GM19025 (cell line): ENCODE results near the gene OR56A4.

Experiments used
- ATAC-seq: cut with Tn5 transposase; IDR thresholded peaks from one replicate; pipeline ENCODE4 v1.9.1; 2021; ENCODE audit warnings: mild to moderate bottlenecking, low read depth, moderate library complexity; ENCODE audit not compliant: unreplicated experiment

The OR56A4 gene, protein sequence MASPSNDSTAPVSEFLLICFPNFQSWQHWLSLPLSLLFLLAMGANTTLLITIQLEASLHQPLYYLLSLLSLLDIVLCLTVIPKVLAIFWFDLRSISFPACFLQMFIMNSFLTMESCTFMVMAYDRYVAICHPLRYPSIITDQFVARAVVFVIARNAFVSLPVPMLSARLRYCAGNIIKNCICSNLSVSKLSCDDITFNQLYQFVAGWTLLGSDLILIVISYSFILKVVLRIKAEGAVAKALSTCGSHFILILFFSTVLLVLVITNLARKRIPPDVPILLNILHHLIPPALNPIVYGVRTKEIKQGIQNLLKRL

GRCh38 chr11:6006846-6007245, at the start of gene OR56A4:
Gene OR56A4 (minus strand): TSS chr11:6006946. CDS start chr11:6002992, 3,954 bp downstream.
- ATAC-seq: no peak

DNA sequence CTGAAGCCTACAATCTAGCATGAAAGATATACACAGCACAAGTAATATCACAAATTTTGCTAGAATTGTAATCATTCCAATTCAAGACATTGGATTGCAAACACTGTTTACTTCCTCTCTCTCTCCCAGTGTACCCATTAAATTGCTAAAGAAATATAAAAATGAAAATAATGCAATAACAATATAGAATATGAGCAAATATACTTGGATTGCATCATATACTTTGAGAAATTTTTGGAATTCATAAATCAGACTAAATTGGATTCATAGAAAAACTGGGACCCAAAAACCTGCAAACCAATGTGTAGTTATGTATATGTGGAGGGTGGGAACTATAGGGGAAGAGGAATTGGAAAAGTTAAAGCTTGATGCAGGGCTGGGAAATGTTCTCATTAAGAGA, 48.8 kb upstream of the OR56A4 start:
- ATAC-seq: no peak

GRCh38 chr11:6052374-6052773, 45.6 kb upstream of the OR56A4 start:
- ATAC-seq: no peak

DNA sequence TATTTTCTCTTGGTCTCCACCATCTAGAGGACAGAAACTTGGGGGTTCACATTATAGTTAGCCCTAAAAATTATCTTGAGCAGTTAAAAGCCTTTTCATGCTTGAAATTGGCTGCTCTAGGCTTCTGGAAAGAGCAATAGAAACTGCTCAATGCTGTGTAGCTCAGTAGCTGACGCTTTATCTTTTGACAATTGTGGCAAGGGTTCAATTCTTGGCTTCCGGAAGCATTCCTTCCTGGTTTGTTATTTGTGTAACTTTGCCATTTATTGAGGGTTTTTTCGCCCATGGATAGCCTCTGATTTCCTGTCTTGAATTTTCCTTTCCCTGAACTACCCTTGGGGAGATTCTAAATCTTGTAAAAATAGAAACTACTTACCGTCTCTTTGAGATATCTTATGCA, 34.1 kb upstream of the OR56A4 start:
- ATAC-seq: no peak

GRCh38 chr11:6030708-6031405, 24.1 kb upstream of the OR56A4 start, which contains the start of gene OR56A1:
Gene OR56A1 (minus strand): TSS chr11:6030758. CDS start chr11:6027692, 3,066 bp downstream.
- no peak for ATAC-seq

DNA sequence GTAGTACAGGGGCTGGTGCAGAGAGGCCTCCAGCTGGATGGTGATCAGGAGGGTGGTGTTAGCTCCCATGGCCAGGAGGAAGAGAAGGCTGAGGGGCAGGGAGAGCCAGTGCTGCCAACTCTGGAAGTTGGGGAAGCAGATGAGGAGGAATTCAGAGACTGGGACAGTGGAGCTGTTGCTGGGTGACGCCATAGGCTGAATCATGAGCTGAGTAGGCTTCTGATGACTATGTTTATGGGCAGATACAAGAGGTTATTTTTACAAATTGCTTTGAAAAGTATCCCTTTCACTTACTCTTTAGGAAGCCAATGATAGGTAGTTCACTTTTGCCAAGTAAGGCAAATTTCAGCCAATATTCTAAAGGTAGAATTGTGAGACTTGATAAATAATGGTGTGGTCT, 20.8 kb upstream of the OR56A4 start:
- no peak for ATAC-seq

DNA sequence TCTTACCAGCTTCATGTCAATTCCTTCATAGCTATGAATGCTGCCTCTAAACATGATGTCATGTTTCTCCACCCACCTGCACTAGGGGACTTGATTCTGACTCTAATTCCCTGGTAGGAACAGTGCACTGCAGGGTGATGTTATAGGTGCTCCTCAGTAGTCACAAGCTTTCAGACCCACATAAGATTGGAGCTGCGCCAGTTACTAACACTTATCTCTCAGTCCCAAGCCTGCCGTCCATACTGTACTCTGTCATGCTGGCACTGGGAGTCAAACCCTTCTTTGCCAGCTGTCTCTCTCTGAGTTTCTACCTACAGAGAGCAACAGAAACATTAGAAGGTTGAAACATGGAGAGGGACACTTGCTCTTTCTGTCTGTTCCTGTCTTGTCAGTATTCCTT, 18.3 kb upstream of the OR56A4 start:
- ATAC-seq: no peak

- no peak for ATAC-seq
Measured at GRCh38 chr11:6022956-6023355, 16.2 kb upstream of the OR56A4 start.

GRCh38 chr11:6013042-6013441, 6.3 kb upstream of the OR56A4 start:
- ATAC-seq: no peak

DNA sequence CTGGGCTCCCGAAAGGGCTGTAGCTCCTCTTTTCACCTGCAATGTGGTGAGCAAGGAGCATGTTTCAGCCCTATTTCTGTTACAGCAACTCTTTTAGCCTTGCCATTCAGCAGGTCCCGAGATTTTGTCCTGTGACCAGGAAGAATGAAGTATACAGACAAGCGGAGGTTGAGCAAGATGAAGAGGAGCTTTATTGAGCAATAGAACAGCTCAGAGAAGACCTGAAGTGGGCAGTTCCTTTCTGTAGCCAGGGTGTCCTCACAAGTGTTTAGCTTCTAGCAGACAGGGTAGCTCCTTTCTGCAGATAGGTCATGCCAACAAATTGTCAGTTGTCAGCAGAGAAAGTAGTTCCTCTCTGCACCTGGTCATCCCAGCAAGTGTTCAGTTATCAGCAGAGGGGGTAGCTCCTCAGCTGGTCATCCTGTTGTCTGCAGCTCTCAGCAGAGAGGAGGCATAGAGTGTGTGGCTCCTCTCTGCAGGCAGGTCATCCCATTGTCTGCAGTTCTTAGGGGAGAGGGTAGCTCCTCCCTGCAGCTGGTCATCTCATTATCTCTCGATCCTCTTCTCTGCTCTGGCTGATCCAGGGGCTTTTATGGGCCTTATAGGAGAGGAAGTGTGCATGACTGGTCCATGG, 5.4 kb upstream of the OR56A4 start:
- no peak for ATAC-seq

DNA sequence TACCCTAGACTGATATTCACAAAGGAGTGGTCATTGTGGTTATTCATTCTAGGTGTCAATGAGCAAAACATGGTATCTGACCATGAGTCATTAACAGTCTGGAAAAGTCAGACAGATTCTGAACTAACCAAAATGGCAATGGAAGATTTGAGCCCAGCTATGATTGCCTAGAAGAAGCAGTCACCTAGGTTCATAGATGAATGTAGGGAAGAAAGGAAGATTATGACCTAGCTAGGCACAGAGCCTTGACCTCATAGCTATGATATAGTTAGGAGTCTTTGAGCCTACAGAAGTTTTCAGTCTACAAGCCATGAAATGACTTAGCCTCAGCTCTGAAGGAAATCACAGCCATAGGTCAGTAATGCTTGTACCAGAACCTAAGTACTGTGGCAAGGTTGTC, 351 bp downstream of the OR56A4 start:
- ATAC-seq: no peak

GRCh38 chr11:6002202-6002699, 4.5 kb downstream of the OR56A4 start:
- no peak for ATAC-seq

DNA sequence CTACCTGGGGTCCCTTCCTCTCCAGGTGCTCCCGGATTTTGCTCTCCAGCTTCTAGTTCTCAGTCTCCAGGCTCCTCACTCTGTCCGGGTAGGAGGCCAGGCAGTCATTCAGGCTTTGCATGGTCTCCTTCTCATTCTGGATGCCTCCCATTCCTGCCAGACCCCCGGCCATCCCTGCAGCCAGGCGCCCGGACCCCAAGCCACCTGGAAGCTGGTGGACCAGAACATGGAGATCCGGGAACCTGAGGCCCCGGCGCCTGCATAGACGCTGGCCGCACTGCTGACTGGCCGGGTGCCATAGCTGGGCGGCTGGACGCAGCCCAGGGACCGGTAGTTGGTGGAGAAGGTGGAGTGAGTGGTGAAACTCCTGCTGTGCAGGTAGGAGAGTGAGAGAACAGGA, 12.0 kb downstream of the OR56A4 start:
- no peak for ATAC-seq

DNA sequence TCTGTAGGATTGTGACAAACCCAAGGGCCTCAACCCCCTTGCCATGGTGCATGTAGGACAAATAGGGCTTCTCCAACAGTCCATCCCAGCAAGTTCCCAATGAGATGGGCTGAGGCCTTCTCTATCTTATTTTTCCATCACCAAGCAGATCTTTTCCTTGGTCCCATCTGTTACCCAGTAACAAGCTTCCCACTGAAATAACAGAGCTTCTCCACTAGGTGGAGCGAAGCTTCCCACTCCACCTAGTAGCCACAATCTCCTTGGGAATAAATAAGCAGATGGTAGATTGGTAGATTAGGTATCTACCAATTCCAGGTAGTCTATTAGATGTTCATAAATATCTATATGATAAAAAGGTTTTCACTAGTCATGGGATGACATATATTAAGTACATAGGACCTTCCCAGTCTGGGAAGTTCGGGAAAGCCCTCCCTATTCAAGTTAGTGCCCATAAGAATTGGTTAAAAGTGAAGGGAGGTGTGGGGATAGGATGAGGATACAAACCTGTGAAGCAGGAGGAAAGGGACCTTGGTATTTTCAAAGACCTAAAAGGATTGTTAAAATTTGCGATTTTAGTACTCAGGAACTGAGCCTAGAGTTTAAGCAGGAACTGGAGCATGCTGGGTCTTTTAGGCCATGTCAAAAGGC, 14.0 kb downstream of the OR56A4 start:
- no peak for ATAC-seq

DNA sequence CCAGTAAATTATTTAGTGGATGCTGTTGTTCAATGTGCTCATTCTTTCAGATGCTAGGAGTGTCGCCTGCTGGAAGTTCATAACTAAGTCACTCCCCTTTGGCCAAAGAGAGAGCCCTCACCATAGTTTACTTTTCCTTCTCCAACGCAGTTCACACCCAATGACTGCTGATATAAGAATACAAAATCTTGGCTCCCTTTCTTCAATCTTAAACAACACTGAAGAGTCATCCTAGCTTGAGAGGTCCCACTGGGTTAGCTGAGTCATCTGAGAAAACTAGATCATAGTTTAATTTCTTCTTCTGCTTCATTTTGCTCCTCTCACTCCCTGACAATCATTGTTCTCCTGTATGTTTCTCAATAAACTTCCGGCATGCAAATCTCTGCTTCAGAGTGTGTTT, 14.6 kb downstream of the OR56A4 start:
- ATAC-seq: no peak

DNA sequence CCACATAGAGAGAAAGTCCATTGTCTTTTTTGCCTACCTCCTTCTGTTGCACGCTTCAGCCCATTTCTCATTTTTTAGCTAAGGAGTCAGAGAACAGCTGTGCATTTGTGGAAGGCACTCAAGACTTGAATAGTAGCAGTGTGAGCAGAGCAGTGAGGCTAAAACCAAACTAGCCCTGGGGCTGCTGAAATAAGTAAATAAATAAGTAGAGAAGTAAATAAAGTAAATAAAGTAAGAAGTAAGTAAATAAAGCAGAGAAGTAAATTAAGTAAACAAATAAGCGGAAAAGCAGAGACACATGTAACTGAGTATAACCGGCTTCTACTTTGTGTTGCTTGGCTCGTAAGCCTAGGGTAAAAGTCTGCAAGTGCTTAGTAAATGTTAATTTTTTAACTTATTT, 17.5 kb downstream of the OR56A4 start:
- no peak for ATAC-seq

DNA sequence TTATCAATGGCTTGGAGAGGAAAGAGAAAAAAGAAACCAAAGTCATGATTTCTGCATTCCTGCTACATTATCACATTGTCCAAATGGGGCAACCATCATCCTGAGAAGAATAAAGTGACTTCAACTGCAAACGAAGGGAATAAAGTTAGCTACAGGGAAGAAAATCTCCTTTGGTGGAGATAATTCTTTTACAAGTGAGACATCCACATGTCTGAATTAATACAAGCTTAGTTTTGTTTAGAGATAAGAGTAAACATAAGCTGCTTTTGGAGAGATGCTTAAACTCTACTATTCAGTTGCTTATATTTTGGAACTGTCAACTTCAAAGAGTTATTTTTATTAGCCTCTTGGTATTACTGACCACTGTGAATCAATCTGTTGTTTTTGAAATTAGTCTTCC, 19.9 kb downstream of the OR56A4 start, which contains the start of gene OR52L1:
Gene OR52L1 (minus strand): TSS at position 101 of the 400 bp plus-strand sequence. CDS start 55 bp downstream, at position 46.
- ATAC-seq: no peak

DNA sequence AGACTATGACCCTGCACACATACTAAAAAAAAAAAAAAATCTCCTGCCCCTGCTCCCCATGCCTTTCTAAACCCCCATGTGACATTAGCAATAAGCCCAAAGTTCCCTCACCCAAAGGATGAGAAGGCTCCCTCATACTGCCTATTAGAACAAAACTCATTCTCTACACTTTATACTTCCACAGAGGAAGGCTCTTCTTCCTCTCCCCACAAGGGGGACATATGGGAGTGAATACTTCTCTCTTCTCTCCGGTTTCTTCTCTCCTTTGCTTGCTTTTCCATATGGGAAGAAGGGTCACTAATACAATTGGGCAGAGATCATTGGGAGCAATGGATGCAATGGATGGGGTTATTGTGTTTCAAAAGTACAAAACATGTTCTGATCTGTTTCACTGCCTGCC, 23.3 kb downstream of the OR56A4 start:
- ATAC-seq: no peak

DNA sequence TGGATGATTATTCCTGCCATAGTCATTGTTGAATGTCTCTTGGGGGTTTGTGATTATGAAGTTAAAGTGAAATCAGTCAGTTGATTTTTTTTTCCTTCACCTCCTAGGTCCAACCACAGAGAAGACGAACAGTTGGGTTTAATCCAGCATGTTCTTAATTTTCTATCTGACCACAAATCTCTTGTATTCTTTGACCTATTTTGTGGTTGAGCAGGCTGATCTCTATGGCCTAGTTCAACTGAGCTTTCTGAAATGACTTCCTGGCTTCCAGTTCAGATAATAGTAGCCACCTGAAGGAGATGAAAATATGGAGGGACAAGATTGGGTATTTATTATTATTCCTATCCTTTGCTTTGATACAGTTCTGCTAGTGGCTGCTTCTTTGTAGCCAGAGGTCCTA, 33.2 kb downstream of the OR56A4 start:
- no peak for ATAC-seq

DNA sequence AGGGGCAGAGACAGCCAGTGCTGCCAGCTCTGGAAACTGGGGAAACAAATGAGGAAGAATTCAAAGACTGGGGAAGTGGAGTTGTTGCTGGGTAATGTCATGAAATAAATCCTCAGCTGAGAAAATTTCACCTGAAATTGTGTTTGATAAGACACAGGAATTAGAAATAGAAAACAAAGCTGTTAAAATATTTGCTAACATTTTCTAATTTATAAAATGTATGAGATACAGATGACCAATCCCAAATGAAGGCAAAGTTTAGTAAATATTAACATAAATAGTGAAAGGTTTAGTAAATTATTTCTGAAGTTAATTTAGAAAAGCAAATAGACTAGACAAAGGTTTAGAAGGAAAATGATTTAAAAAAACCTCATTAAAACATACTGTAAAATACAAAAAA, 38.4 kb downstream of the OR56A4 start, which contains the start of gene OR56A5:
Gene OR56A5 (minus strand): TSS at position 101 of the 400 bp plus-strand sequence. CDS start 0 bp downstream, at position 101.
- no peak for ATAC-seq

DNA sequence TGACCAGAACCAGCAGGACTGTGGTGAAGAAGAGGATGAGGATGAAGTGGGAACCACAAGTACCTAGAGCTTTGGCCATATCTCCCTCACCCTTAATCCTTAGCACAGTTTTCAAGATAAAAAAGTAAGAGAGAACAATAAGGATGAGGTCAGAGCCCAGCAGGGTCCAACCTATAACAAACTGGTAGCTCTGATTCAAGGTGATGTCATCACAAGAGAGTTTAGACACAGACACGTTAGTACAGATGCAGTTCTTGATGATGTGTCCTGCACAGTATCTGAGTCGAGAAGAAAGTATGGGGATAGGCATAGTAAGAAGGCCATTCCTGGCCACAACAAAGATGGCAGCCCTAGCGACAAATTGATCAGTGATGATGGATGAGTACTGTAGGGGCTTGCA, 39.0 kb downstream of the OR56A4 start:
- no peak for ATAC-seq
